Thymus (tissue), 11 donors: ENCODE measurements around the gene BCAN. TPM values are rescaled to one million over a fixed set of nuclear protein-coding genes. Genes with fewer than 3 reads are reported as not detected.

Experiments used
- DNase-seq, 9 donors: peaks; one replicate each; pipeline ENCODE4 v3.0.0-alpha.2; 2013; ENCODE audit warnings: low spot score in 9 of 9, low read depth in 6 of 9, missing footprints in 1 of 9
- H3K27ac ChIP-seq, 2 donors: one replicate each; pipeline ENCODE4 v1.5.1; 2013; ENCODE audit warnings: control low read depth in 1 of 2, low read depth in 1 of 2, low read length in 1 of 2, mild to moderate bottlenecking in 1 of 2, moderate library complexity in 1 of 2
- H3K27me3 ChIP-seq, 2 donors: one replicate each; pipeline ENCODE4 v1.5.1; 2013; ENCODE audit warnings: low read length in 1 of 2; ENCODE audit not compliant: control insufficient read depth in 2 of 2, insufficient read depth in 1 of 2
- H3K36me3 ChIP-seq, 2 donors: one replicate each; pipeline ENCODE4 v1.5.1; 2013; ENCODE audit warnings: low read length in 1 of 2, mild to moderate bottlenecking in 1 of 2, moderate library complexity in 1 of 2; ENCODE audit not compliant: control insufficient read depth in 2 of 2, insufficient read depth in 2 of 2
- H3K4me1 ChIP-seq, 2 donors: one replicate each; pipeline ENCODE4 v1.5.1; 2013; ENCODE audit warnings: low read length in 2 of 2; ENCODE audit not compliant: control insufficient read depth in 2 of 2, insufficient read depth in 2 of 2
- H3K4me3 ChIP-seq, 2 donors: one replicate each; pipeline ENCODE4 v1.5.1; 2013; ENCODE audit warnings: low read length in 2 of 2, control low read depth in 1 of 2, mild to moderate bottlenecking in 1 of 2
- H3K9me3 ChIP-seq, 2 donors: one replicate each; pipeline ENCODE4 v1.5.1; 2013; ENCODE audit warnings: low read length in 1 of 2, mild to moderate bottlenecking in 1 of 2; ENCODE audit not compliant: control insufficient read depth in 2 of 2, insufficient read depth in 1 of 2
- WGBS: extraction: QIAGEN DNeasy Blood & Tissue Kit; methylation state at CpG from one replicate; pipeline ENCODE4 v1.1.7; 2013; 5-methylcytosine and 5-hydroxymethylcytosine counted together
- polyA plus RNA-seq: library from polyadenylated mRNA; stranded (reverse); fragments of 200-250 nt; gene quantifications from one replicate; pipeline ENCODE4 v1.2.3, GENCODE V29; 2013
- total RNA-seq: library from RNA; stranded (reverse); fragments of 120-200 nt; gene quantifications from one replicate; pipeline ENCODE4 v1.2.4, GENCODE V29; 2013
- donor health status: healthy.

Gene BCAN
- total and polyA plus RNA-seq, 2 donors, result 0.24 to 0.43 TPM

DNA sequence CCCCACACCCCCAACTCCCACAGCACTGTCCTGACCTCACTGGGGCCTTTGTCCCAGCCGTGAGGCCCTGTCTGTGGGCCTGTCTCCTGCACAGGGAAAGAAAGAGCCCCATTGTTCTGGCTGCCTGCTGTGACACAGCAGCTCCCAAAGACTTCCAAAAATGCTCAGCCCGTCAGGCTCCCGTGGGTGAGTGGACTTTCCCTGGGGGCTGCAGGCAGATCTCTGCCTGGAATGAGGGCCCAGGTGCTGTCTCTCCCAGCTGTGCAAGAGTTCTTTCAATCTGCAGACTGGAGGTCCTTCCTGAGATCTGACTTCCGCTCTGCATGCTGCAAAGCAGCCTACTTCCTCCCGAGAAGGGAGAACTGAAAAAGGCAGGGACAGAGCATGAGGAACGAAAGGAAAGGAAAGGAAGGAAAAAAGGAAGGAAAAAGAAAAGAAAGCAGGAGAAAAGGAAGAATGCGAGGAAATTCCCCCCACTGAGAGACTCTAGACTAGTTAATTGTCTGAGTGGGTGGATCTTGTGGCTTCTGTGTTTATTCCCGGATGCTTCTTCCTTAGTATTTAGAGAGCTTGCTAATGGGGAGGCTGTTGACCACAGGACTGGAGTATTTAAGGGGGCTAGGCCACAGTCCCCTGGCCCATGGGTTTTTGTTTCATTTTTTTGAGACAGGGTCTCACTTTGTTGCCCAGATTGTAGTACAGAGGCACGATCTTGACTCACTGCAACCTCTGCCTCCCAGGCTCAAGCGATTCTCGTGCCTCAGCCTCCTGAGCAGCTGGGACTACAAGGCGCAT lies 20.3 kb downstream of the BCAN start:
- Histone ChIP-seq H3K4me3 (no peak overlapping the region), H3K36me3 (no peaks in the 10 kb centered on the region), H3K4me1 (peaks cover 7 to 62% of the 10 kb centered on the region in 2 donors), H3K9me3 (no peaks in the 10 kb centered on the region), H3K27ac (no peak overlapping the region), H3K27me3 (peaks cover 9 to 61% of the 10 kb centered on the region in 2 donors)
- no peak for DNase-seq
- WGBS, result 60% methylated on average over 12 of the region's 12 CpGs

DNA sequence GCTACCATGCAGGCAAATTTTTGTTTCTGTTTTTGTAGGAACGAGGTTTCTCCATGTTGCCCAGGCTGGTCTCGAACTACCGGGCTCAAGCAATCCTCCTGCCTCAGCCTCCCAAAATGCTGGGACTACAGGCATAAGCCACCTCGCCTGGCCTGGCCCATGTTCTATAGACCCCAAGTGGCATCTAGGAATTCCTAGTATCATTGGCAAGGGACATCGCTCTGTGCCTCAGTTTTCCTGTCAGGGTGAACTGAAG lies 20.8 kb downstream of the BCAN start:
- Histone ChIP-seq H3K9me3 (no peaks in the 10 kb centered on the region), H3K36me3 (no peaks in the 10 kb centered on the region), H3K27me3 (peaks cover 4 to 59% of the 10 kb centered on the region in 2 donors), H3K27ac (no peak overlapping the region), H3K4me3 (no peak overlapping the region), H3K4me1 (peaks cover 3 to 56% of the 10 kb centered on the region in 2 donors)
- WGBS, result 97% methylated on average over 5 of the region's 5 CpGs
- no peak for DNase-seq

DNA sequence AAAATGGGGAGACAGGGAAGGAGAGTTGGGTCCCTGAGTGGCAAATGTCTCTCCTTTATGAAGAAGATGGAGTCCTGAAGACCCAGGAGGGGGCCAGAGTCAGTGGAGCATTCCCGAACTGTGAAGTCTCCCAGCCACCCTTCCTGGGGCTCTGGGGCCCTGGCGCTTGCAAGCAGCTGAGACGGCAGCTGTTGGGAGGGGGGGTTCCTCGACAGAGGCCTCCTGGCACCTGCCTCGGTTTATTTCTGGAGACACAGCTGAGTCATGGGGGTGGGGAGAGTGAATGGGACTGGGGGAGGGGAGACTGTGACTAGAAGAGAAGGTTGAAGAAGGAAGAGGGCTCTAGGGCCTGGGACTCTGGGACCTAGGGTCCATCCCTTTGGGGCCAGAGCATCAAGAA lies 21.3 kb downstream of the BCAN start:
- no peaks in the 10 kb centered on the region for H3K36me3 ChIP-seq
- H3K9me3 ChIP-seq, result no peaks in the 10 kb centered on the region
- H3K4me3 ChIP-seq, result no peak overlapping the region
- H3K27ac ChIP-seq, result no peak overlapping the region
- H3K27me3 ChIP-seq, result peaks cover 0 to 54% of the 10 kb centered on the region in 2 donors
- peak in 4 of 9 donors; percentile 47 to 65 (median 49) for DNase-seq
- 12% methylated on average over 5 of the region's 5 CpGs for WGBS
- peaks cover 3 to 53% of the 10 kb centered on the region in 2 donors for H3K4me1 ChIP-seq

DNA sequence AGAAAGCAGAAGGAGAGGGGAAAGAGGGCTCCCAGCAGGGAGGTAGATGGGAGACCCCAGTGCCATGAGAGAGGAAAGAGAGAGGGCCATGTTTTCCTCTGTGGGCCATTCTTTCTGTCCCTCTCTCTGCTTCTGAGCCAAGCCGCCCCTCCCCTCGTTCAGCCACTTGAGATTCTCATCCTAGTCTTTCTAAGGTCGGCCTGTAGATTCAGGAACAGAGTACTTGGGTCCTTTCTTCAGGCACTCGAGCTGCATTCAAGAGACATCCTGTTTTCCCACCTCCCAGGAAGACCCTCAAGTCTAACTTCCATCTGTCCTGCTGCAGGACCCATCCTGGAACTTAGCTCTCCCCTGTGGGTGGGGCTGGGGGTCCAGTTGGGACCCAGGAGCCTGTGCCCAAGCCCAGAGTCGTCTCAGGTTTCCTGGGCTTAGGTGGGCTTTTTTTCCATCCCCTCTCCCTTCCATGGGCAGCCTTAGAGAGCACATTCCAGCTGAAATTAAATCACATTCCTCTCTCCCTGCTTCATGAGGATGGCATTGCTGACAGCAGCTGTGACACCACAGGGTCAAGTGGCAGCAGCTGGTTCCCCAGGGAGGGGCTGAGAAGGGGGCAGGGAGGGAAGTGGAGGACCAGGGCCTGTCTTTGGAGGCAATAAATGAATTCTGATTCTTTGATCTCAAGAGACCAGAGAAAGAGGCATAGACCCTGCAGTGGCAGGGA lies 22.3 kb downstream of the BCAN start:
- Histone ChIP-seq H3K27ac (no peak overlapping the region), H3K36me3 (no peaks in the 10 kb centered on the region), H3K4me3 (no peak overlapping the region), H3K27me3 (peaks cover 0 to 49% of the 10 kb centered on the region in 2 donors), H3K9me3 (no peaks in the 10 kb centered on the region), H3K4me1 (peaks cover 3 to 53% of the 10 kb centered on the region in 2 donors)
- WGBS, result 80% methylated on average over 5 of the region's 5 CpGs
- no peak for DNase-seq

DNA sequence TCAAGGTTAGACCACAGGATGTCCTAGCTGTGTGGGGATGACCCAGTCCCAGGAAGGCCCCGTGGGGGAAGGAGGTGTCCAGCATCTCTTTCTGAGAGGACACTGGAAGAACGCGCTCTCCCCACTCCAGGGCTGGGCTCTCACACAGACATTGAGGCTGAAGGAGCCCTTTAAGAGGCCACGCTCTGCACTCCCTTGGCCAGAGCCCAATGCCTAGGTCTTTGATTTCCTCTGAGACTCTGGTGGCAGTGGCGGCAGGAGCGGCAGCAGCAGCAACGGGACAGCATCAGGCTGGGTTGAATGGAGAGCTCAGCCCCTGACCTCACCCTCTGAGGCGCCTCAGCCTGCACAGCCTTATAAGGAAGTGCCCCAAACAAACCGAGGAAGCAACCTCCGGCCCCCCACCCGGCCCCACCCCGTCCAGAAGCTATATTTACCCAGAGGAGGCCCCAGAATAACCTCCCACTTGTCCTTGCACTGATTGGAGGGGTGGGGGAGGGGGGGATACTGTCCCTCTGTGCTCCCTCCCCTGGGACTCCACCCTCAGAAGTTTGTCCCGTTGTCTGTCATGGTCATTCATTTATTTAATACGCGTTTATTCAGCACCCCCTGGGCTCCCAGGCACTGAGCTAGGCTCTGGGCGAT lies 23.0 kb downstream of the BCAN start:
- no peaks in the 10 kb centered on the region for H3K36me3 ChIP-seq
- no peak overlapping the region for H3K4me3 ChIP-seq
- H3K27me3 ChIP-seq, result peaks cover 0 to 49% of the 10 kb centered on the region in 2 donors
- peaks cover 3 to 47% of the 10 kb centered on the region in 2 donors for H3K4me1 ChIP-seq
- no peak overlapping the region for H3K27ac ChIP-seq
- no peak for DNase-seq
- no peaks in the 10 kb centered on the region for H3K9me3 ChIP-seq
- 39% methylated on average over 16 of the region's 16 CpGs for WGBS

DNA sequence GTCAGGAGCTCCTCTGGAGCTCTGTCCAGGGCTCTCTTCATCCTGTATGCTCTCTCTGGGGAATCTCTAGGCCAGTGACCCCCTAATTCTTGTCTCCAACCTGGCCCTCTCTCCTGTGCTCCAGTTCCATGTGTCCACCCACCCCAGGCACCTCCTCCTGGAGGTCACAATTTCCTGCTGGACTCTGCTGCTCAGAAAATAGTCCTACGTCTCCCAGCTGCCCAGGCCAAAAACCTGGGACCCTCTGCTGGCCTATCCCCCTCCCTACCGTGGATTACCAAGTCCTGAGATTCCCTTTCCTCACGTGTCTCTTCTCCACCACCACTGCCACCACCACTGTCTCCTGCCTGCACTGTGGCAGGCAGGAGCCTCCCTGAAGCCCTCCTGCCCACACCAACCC lies 23.6 kb downstream of the BCAN start:
- H3K9me3 ChIP-seq, result no peaks in the 10 kb centered on the region
- no peaks in the 10 kb centered on the region for H3K36me3 ChIP-seq
- H3K27ac ChIP-seq, result no peak overlapping the region
- DNase-seq, result no peak
- H3K4me1 ChIP-seq, result peaks cover 3 to 42% of the 10 kb centered on the region in 2 donors
- 93% methylated on average over 3 of the region's 3 CpGs for WGBS
- no peak overlapping the region for H3K4me3 ChIP-seq
- peaks cover 0 to 54% of the 10 kb centered on the region in 2 donors for H3K27me3 ChIP-seq

DNA sequence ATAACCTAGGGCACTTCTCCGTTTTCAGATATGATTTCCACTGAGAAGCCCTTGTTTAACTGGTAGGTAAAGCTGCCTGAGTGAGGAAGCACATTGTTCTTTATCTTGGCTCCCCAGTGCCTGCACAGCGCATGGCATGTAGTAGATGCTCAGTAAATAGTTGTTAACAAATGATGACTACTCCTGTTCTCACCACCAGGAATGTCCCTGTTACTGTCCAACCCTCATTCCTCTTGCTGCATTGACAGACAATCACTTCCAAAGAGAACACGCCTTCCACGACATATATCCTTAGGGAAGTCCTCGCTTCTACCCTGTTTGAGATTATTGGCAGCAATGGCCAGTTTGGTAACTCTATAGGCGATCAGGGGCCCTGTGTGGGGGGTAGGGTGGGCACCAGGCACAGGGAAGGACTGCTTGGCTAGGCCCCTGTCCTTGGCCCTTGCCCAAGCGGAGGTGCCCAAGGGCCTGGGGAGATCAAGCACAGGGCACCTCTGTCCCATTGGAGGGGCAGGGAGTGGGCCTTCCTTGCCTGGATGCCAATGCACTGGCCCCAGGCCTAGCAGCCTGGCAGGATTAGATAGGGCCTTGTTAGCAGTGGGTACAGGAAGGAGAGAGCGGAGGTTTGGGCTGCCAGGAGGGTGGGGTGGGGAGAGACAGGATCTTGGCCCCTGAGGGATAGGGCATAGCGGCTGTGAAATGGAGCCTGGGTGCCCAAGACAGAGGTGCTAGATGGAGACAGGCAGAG lies 25.1 kb downstream of the BCAN start:
- 95% methylated on average over 9 of the region's 9 CpGs for WGBS
- DNase-seq, result no peak
- no peaks in the 10 kb centered on the region for H3K9me3 ChIP-seq

DNA sequence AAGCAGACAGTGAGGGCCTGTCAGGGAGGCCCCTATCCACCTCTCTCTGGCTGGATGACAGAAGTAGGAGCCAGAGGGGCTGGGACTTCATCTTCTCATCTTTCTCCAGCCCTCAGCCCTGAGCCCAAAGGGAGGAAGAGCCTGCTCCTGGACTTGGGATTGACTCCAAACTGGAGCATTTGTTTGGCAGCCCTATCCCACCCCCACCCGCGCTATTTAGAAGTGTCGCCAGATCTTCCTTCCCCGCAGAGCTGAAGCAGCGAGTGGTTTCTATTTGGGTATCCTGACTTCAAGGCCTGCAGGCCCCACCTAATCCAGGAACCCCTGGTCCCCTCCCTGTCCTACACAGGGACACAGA lies 25.7 kb downstream of the BCAN start:
- 89% methylated on average over 5 of the region's 5 CpGs for WGBS

More for the DNA sequence above, 25.1 kb downstream of the BCAN start:
- Histone ChIP-seq H3K36me3 (no peaks in the 10 kb centered on the region), H3K27me3 (peaks cover 2 to 66% of the 10 kb centered on the region in 2 donors), H3K4me3 (no peak overlapping the region), H3K4me1 (peaks cover 0 to 27% of the 10 kb centered on the region in 2 donors), H3K27ac (no peak overlapping the region)

More for the DNA sequence above, 25.7 kb downstream of the BCAN start:
- Histone ChIP-seq H3K27ac (no peak overlapping the region), H3K27me3 (peaks cover 2 to 68% of the 10 kb centered on the region in 2 donors), H3K4me1 (peaks cover 0 to 21% of the 10 kb centered on the region in 2 donors), H3K36me3 (no peaks in the 10 kb centered on the region), H3K4me3 (no peak overlapping the region), H3K9me3 (no peaks in the 10 kb centered on the region)
- DNase-seq, result no peak
